Measurements from ENCODE around the gene TTLL5.
A peak's percentile ranks its signal among the peaks of the same experiment; 100 is the strongest.

Gene TTLL5

GRCh38 chr14:75804570-75805275 lies 143.7 kb downstream of the TTLL5 start:
- Mint-ChIP-seq H3K4me3 (no peak overlapping the region), H3K36me3 (ENCODE audit: insufficient read depth) (peaks cover 9% of the 10 kb centered on the region), H3K27me3 (no peaks in the 10 kb centered on the region), H3K4me1 (no peaks in the 10 kb centered on the region), H3K9me3 (no peaks in the 10 kb centered on the region), H3K27ac (ENCODE audit: low read depth) (no peak overlapping the region)
- DNase-seq (ENCODE audit: low spot score in 2 of 2) (no peak), ATAC-seq (replicated peaks; ENCODE audit: extremely low read depth, poor library complexity, severe bottlenecking) (no peak)

GRCh38 chr14:75805646-75806045 lies 144.6 kb downstream of the TTLL5 start:
- Mint-ChIP-seq H3K4me3 (no peak overlapping the region), H3K36me3 (ENCODE audit: insufficient read depth) (peaks cover 9% of the 10 kb centered on the region), H3K4me1 (no peaks in the 10 kb centered on the region), H3K27ac (ENCODE audit: low read depth) (peak overlapping the region; percentile 2), H3K27me3 (no peaks in the 10 kb centered on the region), H3K9me3 (no peaks in the 10 kb centered on the region)
- no peak for ATAC-seq (replicated peaks; ENCODE audit: extremely low read depth, poor library complexity, severe bottlenecking)
- no peak for DNase-seq (ENCODE audit: low spot score in 2 of 2)

GRCh38 chr14:75806352-75806832 lies 145.3 kb downstream of the TTLL5 start:
- no peaks in the 10 kb centered on the region for H3K4me1 Mint-ChIP-seq

GRCh38 chr14:75807667-75808360 lies 146.8 kb downstream of the TTLL5 start:
- peaks cover 7% of the 10 kb centered on the region for H3K36me3 Mint-ChIP-seq (ENCODE audit: insufficient read depth)
- H3K4me1 Mint-ChIP-seq = no peaks in the 10 kb centered on the region
- no peaks in the 10 kb centered on the region for H3K9me3 Mint-ChIP-seq
- ATAC-seq (replicated peaks; ENCODE audit: extremely low read depth, poor library complexity, severe bottlenecking) (no peak), DNase-seq (ENCODE audit: low spot score in 2 of 2) (no peak)
- no peaks in the 10 kb centered on the region for H3K27me3 Mint-ChIP-seq
- H3K4me3 Mint-ChIP-seq = no peak overlapping the region
- no peak overlapping the region for H3K27ac Mint-ChIP-seq (ENCODE audit: low read depth)

More at GRCh38 chr14:75806352-75806832, 145.3 kb downstream of the TTLL5 start:
- H3K4me3 Mint-ChIP-seq = no peak overlapping the region
- no peak for DNase-seq (ENCODE audit: low spot score in 2 of 2)
- H3K36me3 Mint-ChIP-seq (ENCODE audit: insufficient read depth) = peaks cover 9% of the 10 kb centered on the region
- H3K27ac Mint-ChIP-seq (ENCODE audit: low read depth) = no peak overlapping the region
- no peak for ATAC-seq (replicated peaks; ENCODE audit: extremely low read depth, poor library complexity, severe bottlenecking)
- no peaks in the 10 kb centered on the region for H3K9me3 Mint-ChIP-seq
- H3K27me3 Mint-ChIP-seq = no peaks in the 10 kb centered on the region

- no peaks in the 10 kb centered on the region for H3K4me1 Mint-ChIP-seq
- ATAC-seq (replicated peaks; ENCODE audit: extremely low read depth, poor library complexity, severe bottlenecking) (no peak), DNase-seq (ENCODE audit: low spot score in 2 of 2) (no peak)
- H3K9me3 Mint-ChIP-seq = no peaks in the 10 kb centered on the region
- no peaks in the 10 kb centered on the region for H3K27me3 Mint-ChIP-seq
- H3K36me3 Mint-ChIP-seq (ENCODE audit: insufficient read depth) = peaks cover under 1% of the 10 kb centered on the region
- H3K27ac Mint-ChIP-seq (ENCODE audit: low read depth) = no peak overlapping the region
- H3K4me3 Mint-ChIP-seq = no peak overlapping the region
Observed at GRCh38 chr14:75811136-75811829, 150.2 kb downstream of the TTLL5 start.

- DNase-seq (ENCODE audit: low spot score in 2 of 2) = no peak
- ATAC-seq (replicated peaks; ENCODE audit: extremely low read depth, poor library complexity, severe bottlenecking) = no peak
- H3K4me3 Mint-ChIP-seq = no peak overlapping the region
- H3K27me3 Mint-ChIP-seq = no peaks in the 10 kb centered on the region
- no peaks in the 10 kb centered on the region for H3K4me1 Mint-ChIP-seq
- no peak overlapping the region for H3K27ac Mint-ChIP-seq (ENCODE audit: low read depth)
- H3K36me3 Mint-ChIP-seq (ENCODE audit: insufficient read depth) = no peaks in the 10 kb centered on the region
- no peaks in the 10 kb centered on the region for H3K9me3 Mint-ChIP-seq
Observed at GRCh38 chr14:75811872-75812499, 150.9 kb downstream of the TTLL5 start.

- Mint-ChIP-seq H3K4me3 (no peak overlapping the region), H3K4me1 (no peaks in the 10 kb centered on the region), H3K27ac (ENCODE audit: low read depth) (no peak overlapping the region), H3K36me3 (ENCODE audit: insufficient read depth) (no peaks in the 10 kb centered on the region), H3K9me3 (no peaks in the 10 kb centered on the region), H3K27me3 (no peaks in the 10 kb centered on the region)
- DNase-seq (ENCODE audit: low spot score in 2 of 2) = no peak
- no peak for ATAC-seq (replicated peaks; ENCODE audit: extremely low read depth, poor library complexity, severe bottlenecking)
Observed at GRCh38 chr14:75812622-75813021, 151.6 kb downstream of the TTLL5 start.

GRCh38 chr14:75820761-75821160 lies 159.7 kb downstream of the TTLL5 start:
- H3K27me3 Mint-ChIP-seq = no peaks in the 10 kb centered on the region
- no peaks in the 10 kb centered on the region for H3K9me3 Mint-ChIP-seq
- no peak for DNase-seq (ENCODE audit: low spot score in 2 of 2)
- peaks cover 5% of the 10 kb centered on the region for H3K36me3 Mint-ChIP-seq (ENCODE audit: insufficient read depth)
- no peak overlapping the region for H3K27ac Mint-ChIP-seq (ENCODE audit: low read depth)
- H3K4me1 Mint-ChIP-seq = no peaks in the 10 kb centered on the region
- H3K4me3 Mint-ChIP-seq = no peak overlapping the region
- ATAC-seq (replicated peaks; ENCODE audit: extremely low read depth, poor library complexity, severe bottlenecking) = no peak

GRCh38 chr14:75821831-75822521 lies 160.9 kb downstream of the TTLL5 start:
- ATAC-seq (replicated peaks; ENCODE audit: extremely low read depth, poor library complexity, severe bottlenecking) (no peak), DNase-seq (ENCODE audit: low spot score in 2 of 2) (no peak)
- no peaks in the 10 kb centered on the region for H3K27me3 Mint-ChIP-seq
- H3K36me3 Mint-ChIP-seq (ENCODE audit: insufficient read depth) = peaks cover 5% of the 10 kb centered on the region
- no peak overlapping the region for H3K4me3 Mint-ChIP-seq
- no peaks in the 10 kb centered on the region for H3K9me3 Mint-ChIP-seq
- H3K27ac Mint-ChIP-seq (ENCODE audit: low read depth) = no peak overlapping the region
- H3K4me1 Mint-ChIP-seq = no peaks in the 10 kb centered on the region

GRCh38 chr14:75822522-75823141 lies 161.6 kb downstream of the TTLL5 start:
- no peaks in the 10 kb centered on the region for H3K4me1 Mint-ChIP-seq
- H3K27me3 Mint-ChIP-seq = no peaks in the 10 kb centered on the region
- H3K36me3 Mint-ChIP-seq (ENCODE audit: insufficient read depth) = peaks cover 5% of the 10 kb centered on the region
- no peak for ATAC-seq (replicated peaks; ENCODE audit: extremely low read depth, poor library complexity, severe bottlenecking)
- no peak overlapping the region for H3K27ac Mint-ChIP-seq (ENCODE audit: low read depth)
- H3K4me3 Mint-ChIP-seq = no peak overlapping the region
- no peaks in the 10 kb centered on the region for H3K9me3 Mint-ChIP-seq
- no peak for DNase-seq (ENCODE audit: low spot score in 2 of 2)

GRCh38 chr14:75823334-75823733 lies 162.3 kb downstream of the TTLL5 start:
- Mint-ChIP-seq H3K4me3 (no peak overlapping the region), H3K4me1 (no peaks in the 10 kb centered on the region), H3K27me3 (no peaks in the 10 kb centered on the region), H3K36me3 (ENCODE audit: insufficient read depth) (peaks cover 5% of the 10 kb centered on the region), H3K27ac (ENCODE audit: low read depth) (no peak overlapping the region), H3K9me3 (no peaks in the 10 kb centered on the region)
- no peak for ATAC-seq (replicated peaks; ENCODE audit: extremely low read depth, poor library complexity, severe bottlenecking)
- no peak for DNase-seq (ENCODE audit: low spot score in 2 of 2)

GRCh38 chr14:75824318-75824717 lies 163.3 kb downstream of the TTLL5 start:
- Mint-ChIP-seq H3K4me3 (no peak overlapping the region), H3K36me3 (ENCODE audit: insufficient read depth) (peaks cover 5% of the 10 kb centered on the region), H3K27ac (ENCODE audit: low read depth) (no peak overlapping the region), H3K4me1 (no peaks in the 10 kb centered on the region), H3K27me3 (no peaks in the 10 kb centered on the region), H3K9me3 (no peaks in the 10 kb centered on the region)
- ATAC-seq (replicated peaks; ENCODE audit: extremely low read depth, poor library complexity, severe bottlenecking) (no peak), DNase-seq (ENCODE audit: low spot score in 2 of 2) (no peak)
